HCT116 (cell line): Measurements from ENCODE around the gene ATXN7L1. TPM values are rescaled to one million over a fixed set of nuclear protein-coding genes. Genes with fewer than 3 reads are reported as not detected.

ENCODE experiments used
- ATAC-seq: fragments of 200-7000 bp; cut with Tn5 transposase; 2 replicates; pipeline ENCODE4 v1.9.1; 2020; ENCODE audit warnings: mild to moderate bottlenecking, moderate library complexity
- BruUV-seq: library from RNA; stranded (reverse); fragments of 400-500 nt; replicated peaks from 2 replicates; lab custom pipeline; 2021; lab: Mats Ljungman, UMichigan
- CTCF ChIA-PET: fragments of 300-600 bp; sonication (Branson Sonifier 250); formaldehyde crosslinking; loops from one replicate; lab custom pipeline; 2021; ENCODE audit warnings: antibody characterized with exemption; lab: Charles Lee
- POLR2A ChIA-PET: fragments of 300-600, 350-600 bp; sonication (Branson Sonifier 250); formaldehyde crosslinking; loops from one replicate; lab custom pipeline; 2021; ENCODE audit warnings: antibody characterized with exemption; lab: Charles Lee
- RAD21 ChIA-PET, 2 experiments: fragments of 300-600 bp; sonication (Branson Sonifier 250); formaldehyde crosslinking; loops; one replicate each; lab custom pipeline; 2023; ENCODE audit warnings: low total read pairs in 2 of 2; ENCODE audit not compliant: uncharacterized antibody in 2 of 2, unreplicated experiment in 2 of 2, low non-redundant PET in 1 of 2; lab: Charles Lee
- DNase-seq: peaks from one replicate; pipeline ENCODE4 v3.0.0-alpha.2; 2010; ENCODE audit warnings: low read depth, low spot score
- H2AFZ ChIP-seq: fragments of 200-600 bp; shearing (Covaris generic), sonication (generic); 2 replicates; pipeline ENCODE4 v1.6.1; 2017; ENCODE audit warnings: low read depth, mixed run types, mixed read lengths, antibody characterized with exemption, low read length; ENCODE audit not compliant: poor library complexity, severe bottlenecking
- H3K27ac ChIP-seq: 2 replicates; pipeline ENCODE4 v1.5.1; 2012; ENCODE audit warnings: low read depth, low read length
- H3K27me3 ChIP-seq: fragments of 200-600 bp; sonication (generic); 2 replicates; pipeline ENCODE4 v1.6.1; 2016; ENCODE audit warnings: mixed run types, low read length, mixed read lengths; ENCODE audit not compliant: insufficient read depth
- H3K36me3 ChIP-seq, 2 experiments: fragments of 200-500 bp in 1 of 2; fragments of 200-600 bp in 1 of 2; sonication (Bioruptor generic) in 1 of 2; sonication (generic) in 1 of 2; 2 replicates each; pipeline versions ENCODE4 v1.5.1 to v1.6.1; 2014 to 2016; ENCODE audit warnings: low read length in 2 of 2, inconsistent platforms in 1 of 2, mixed read lengths in 1 of 2, mixed run types in 1 of 2; ENCODE audit not compliant: insufficient read depth in 2 of 2, control insufficient read depth in 1 of 2
- H3K4me1 ChIP-seq, 2 experiments: fragments of 200-600 bp in 1 of 2; sonication (generic) in 1 of 2; 2 replicates each; pipeline versions ENCODE4 v1.5.1 to v1.6.1; 2012 to 2017; ENCODE audit warnings: low read length in 2 of 2, inconsistent platforms in 1 of 2, mild to moderate bottlenecking in 1 of 2, mixed read lengths in 1 of 2, mixed run types in 1 of 2, moderate library complexity in 1 of 2; ENCODE audit not compliant: insufficient read depth in 2 of 2, control insufficient read depth in 1 of 2
- H3K4me2 ChIP-seq: fragments of 200-600 bp; sonication (generic); 2 replicates; pipeline ENCODE4 v1.6.1; 2017; ENCODE audit warnings: mixed run types, low read length, mixed read lengths
- H3K4me3 ChIP-seq, 2 experiments: fragments of 200-600 bp in 1 of 2; sonication (generic) in 1 of 2; replicated peaks in 1 of 2; 2 replicates each; pipeline ENCODE4 v1.5.1; 2011 to 2016; ENCODE audit warnings: low read length in 2 of 2, control low read depth in 1 of 2, low read depth in 1 of 2, mild to moderate bottlenecking in 1 of 2, mixed read lengths in 1 of 2, mixed run types in 1 of 2
- H3K79me2 ChIP-seq: fragments of 200-600 bp; sonication (generic); 2 replicates; pipeline ENCODE4 v1.6.1; 2017; ENCODE audit warnings: mild to moderate bottlenecking, mixed run types, low read length, moderate library complexity, mixed read lengths; ENCODE audit not compliant: insufficient read depth
- H3K9ac ChIP-seq: fragments of 200-600 bp; sonication (generic); 2 replicates; pipeline ENCODE4 v1.6.1; 2016; ENCODE audit warnings: low read length, mixed read lengths
- H3K9me2 ChIP-seq: fragments of 200-600 bp; sonication (generic), shearing (Covaris generic); 2 replicates; pipeline ENCODE4 v1.6.1; 2017; ENCODE audit warnings: mixed run types, mild to moderate bottlenecking, moderate library complexity; ENCODE audit not compliant: insufficient read depth
- H3K9me3 ChIP-seq, 2 experiments: fragments of 200-500 bp in 1 of 2; fragments of 200-600 bp in 1 of 2; sonication (Bioruptor generic) in 1 of 2; sonication (generic) in 1 of 2; 2 replicates each; pipeline ENCODE4 v1.6.1; 2014 to 2017; ENCODE audit warnings: low read length in 2 of 2, mixed read lengths in 2 of 2, inconsistent platforms in 1 of 2, low read depth in 1 of 2, mild to moderate bottlenecking in 1 of 2, mixed run types in 1 of 2, moderate library complexity in 1 of 2; ENCODE audit not compliant: control insufficient read depth in 1 of 2, insufficient read depth in 1 of 2
- H4K20me1 ChIP-seq: fragments of 200-600 bp; sonication (generic), shearing (Covaris generic); 2 replicates; pipeline ENCODE4 v1.6.1; 2017; ENCODE audit warnings: mixed run types, mild to moderate bottlenecking, moderate library complexity; ENCODE audit not compliant: insufficient read depth
- CEBPB ChIP-seq: IDR thresholded peaks from 2 replicates; pipeline ENCODE4 v1.6.1; 2012; ENCODE audit warnings: low read depth
- ELF1 ChIP-seq: IDR thresholded peaks from 2 replicates; pipeline ENCODE4 v1.6.1; 2012; ENCODE audit warnings: low read depth, borderline replicate concordance
- EZH2 ChIP-seq: fragments of 200-600 bp; sonication (generic); IDR thresholded peaks from 2 replicates; pipeline ENCODE4 v1.6.1; 2017; ENCODE audit warnings: antibody characterized with exemption, mixed run types
- EZH2phosphoT487 ChIP-seq: fragments of 200-600 bp; IDR thresholded peaks from 2 replicates; pipeline ENCODE4 v1.6.1; 2018; ENCODE audit warnings: antibody characterized with exemption, borderline replicate concordance
- JUND ChIP-seq: IDR thresholded peaks from 2 replicates; pipeline ENCODE4 v1.6.1; 2012
- POLR2AphosphoS5 ChIP-seq: IDR thresholded peaks from 2 replicates; pipeline ENCODE4 v1.6.1; 2011; ENCODE audit warnings: mild to moderate bottlenecking, low read depth, low read length, moderate library complexity
- RAD21 ChIP-seq: IDR thresholded peaks from 2 replicates; pipeline ENCODE4 v1.6.1; 2012; ENCODE audit warnings: low read depth, mild to moderate bottlenecking
- SIN3A ChIP-seq: IDR thresholded peaks from 2 replicates; pipeline ENCODE4 v1.6.1; 2012; ENCODE audit warnings: low read depth
- SP1 ChIP-seq: IDR thresholded peaks from 2 replicates; pipeline ENCODE4 v1.6.1; 2012; ENCODE audit warnings: low read depth
- SRF ChIP-seq: IDR thresholded peaks from 2 replicates; pipeline ENCODE4 v1.6.1; 2012; ENCODE audit warnings: low read depth
- YY1 ChIP-seq: IDR thresholded peaks from 2 replicates; pipeline ENCODE4 v1.6.1; 2011; ENCODE audit warnings: low read length, low read depth, moderate library complexity, mild to moderate bottlenecking; ENCODE audit not compliant: insufficient replicate concordance; ENCODE audit errors: extremely low read depth
- ZNF274 ChIP-seq: fragments of 200-500 bp; sonication (Bioruptor generic); IDR thresholded peaks from 2 replicates; pipeline ENCODE4 v1.6.1; 2014; ENCODE audit warnings: mild to moderate bottlenecking, low read depth, low read length, inconsistent platforms
- intact Hi-C: fragments of 100-400 bp; cut with micrococcal nuclease; formaldehyde crosslinking; loops from 2 replicates; pipeline ENCODE4 v1.10.0; 2022
- total RNA-seq: library from RNA; stranded (reverse); gene quantifications from one replicate; pipeline ENCODE4 v1.2.1, GENCODE V29; 2021; ENCODE audit not compliant: unreplicated experiment
- TF ChIP-seq, protein P1 (sequence below), 3 experiments: fragments of 200-600 bp in 1 of 3; sonication (generic) in 1 of 3; IDR thresholded peaks in 2 of 3; conservative IDR thresholded peaks in 1 of 3; 2 replicates each; pipeline ENCODE4 v1.5.1; 2012 to 2017; ENCODE audit warnings: low read depth in 2 of 3, low read length in 2 of 3, antibody characterized with exemption in 1 of 3, borderline replicate concordance in 1 of 3, control low read depth in 1 of 3, mild to moderate bottlenecking in 1 of 3, mixed read lengths in 1 of 3, mixed run types in 1 of 3, moderate library complexity in 1 of 3; ENCODE audit not compliant: insufficient read depth in 1 of 3
- TF ChIP-seq, protein P2 (sequence below): IDR thresholded peaks from 2 replicates; pipeline ENCODE4 v1.6.1; 2012; ENCODE audit warnings: low read depth

Gene ATXN7L1
- total RNA-seq, 1 experiment from 2014 or later, result 11.5 TPM

- TF ChIP-seq YY1 (no peak), POLR2AphosphoS5 (no peak), CEBPB (no peak), SRF (no peak), JUND (no peak), RAD21 (no peak), SP1 (no peak), SIN3A (no peak), EZH2 (no peak)
- TF ChIP-seq, protein P1, sequence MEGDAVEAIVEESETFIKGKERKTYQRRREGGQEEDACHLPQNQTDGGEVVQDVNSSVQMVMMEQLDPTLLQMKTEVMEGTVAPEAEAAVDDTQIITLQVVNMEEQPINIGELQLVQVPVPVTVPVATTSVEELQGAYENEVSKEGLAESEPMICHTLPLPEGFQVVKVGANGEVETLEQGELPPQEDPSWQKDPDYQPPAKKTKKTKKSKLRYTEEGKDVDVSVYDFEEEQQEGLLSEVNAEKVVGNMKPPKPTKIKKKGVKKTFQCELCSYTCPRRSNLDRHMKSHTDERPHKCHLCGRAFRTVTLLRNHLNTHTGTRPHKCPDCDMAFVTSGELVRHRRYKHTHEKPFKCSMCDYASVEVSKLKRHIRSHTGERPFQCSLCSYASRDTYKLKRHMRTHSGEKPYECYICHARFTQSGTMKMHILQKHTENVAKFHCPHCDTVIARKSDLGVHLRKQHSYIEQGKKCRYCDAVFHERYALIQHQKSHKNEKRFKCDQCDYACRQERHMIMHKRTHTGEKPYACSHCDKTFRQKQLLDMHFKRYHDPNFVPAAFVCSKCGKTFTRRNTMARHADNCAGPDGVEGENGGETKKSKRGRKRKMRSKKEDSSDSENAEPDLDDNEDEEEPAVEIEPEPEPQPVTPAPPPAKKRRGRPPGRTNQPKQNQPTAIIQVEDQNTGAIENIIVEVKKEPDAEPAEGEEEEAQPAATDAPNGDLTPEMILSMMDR (IDR thresholded peaks at IDR 0.05 in 2 of 3, conservative IDR thresholded peaks at IDR 0.05 in 1 of 3; ENCODE audit: borderline replicate concordance in 1 of 3, insufficient read depth in 1 of 3, low read depth in 2 of 3, low read length in 2 of 3), result no peak
Observed at GRCh38 chr7:105853931-105854419, 22.4 kb downstream of the ATXN7L1 start (continued).

GRCh38 chr7:105851064-105851463 lies 25.3 kb downstream of the ATXN7L1 start:
- CTCF ChIA-PET, result no interaction called here
- Histone ChIP-seq H2AFZ (no peak overlapping the region), H4K20me1 (no peaks in the 10 kb centered on the region), H3K9me2 (no peaks in the 10 kb centered on the region), H3K79me2 (peaks cover 16% of the 10 kb centered on the region; the same call in 1 of the 2 replicates), H3K4me2 (no peak overlapping the region), H3K9ac (no peak overlapping the region), H3K27me3 (no peaks in the 10 kb centered on the region), H3K4me1 (peaks cover 6 to 18% of the 10 kb centered on the region in 2 experiments), H3K36me3 (no peaks in the 10 kb centered on the region), H3K4me3 (no peak overlapping the region), H3K27ac (no peak overlapping the region), H3K9me3 (no peaks in the 10 kb centered on the region)
- POLR2A ChIA-PET, result no interaction called here
- no peak for TF ChIP-seq JUND
- no peak for TF ChIP-seq EZH2phosphoT487
- TF ChIP-seq, protein P2, sequence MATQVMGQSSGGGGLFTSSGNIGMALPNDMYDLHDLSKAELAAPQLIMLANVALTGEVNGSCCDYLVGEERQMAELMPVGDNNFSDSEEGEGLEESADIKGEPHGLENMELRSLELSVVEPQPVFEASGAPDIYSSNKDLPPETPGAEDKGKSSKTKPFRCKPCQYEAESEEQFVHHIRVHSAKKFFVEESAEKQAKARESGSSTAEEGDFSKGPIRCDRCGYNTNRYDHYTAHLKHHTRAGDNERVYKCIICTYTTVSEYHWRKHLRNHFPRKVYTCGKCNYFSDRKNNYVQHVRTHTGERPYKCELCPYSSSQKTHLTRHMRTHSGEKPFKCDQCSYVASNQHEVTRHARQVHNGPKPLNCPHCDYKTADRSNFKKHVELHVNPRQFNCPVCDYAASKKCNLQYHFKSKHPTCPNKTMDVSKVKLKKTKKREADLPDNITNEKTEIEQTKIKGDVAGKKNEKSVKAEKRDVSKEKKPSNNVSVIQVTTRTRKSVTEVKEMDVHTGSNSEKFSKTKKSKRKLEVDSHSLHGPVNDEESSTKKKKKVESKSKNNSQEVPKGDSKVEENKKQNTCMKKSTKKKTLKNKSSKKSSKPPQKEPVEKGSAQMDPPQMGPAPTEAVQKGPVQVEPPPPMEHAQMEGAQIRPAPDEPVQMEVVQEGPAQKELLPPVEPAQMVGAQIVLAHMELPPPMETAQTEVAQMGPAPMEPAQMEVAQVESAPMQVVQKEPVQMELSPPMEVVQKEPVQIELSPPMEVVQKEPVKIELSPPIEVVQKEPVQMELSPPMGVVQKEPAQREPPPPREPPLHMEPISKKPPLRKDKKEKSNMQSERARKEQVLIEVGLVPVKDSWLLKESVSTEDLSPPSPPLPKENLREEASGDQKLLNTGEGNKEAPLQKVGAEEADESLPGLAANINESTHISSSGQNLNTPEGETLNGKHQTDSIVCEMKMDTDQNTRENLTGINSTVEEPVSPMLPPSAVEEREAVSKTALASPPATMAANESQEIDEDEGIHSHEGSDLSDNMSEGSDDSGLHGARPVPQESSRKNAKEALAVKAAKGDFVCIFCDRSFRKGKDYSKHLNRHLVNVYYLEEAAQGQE, result no peak
- no peak for TF ChIP-seq ZNF274
- no peak for TF ChIP-seq ELF1
- no TSS peak for BruUV-seq
- DNase-seq (no peak), ATAC-seq (no peak)
- RAD21 ChIA-PET, result no interaction called here
- intact Hi-C loops, result no loop called here
